Measurements from ENCODE around the gene PHC2.

- TF ChIP-seq CTCF (conservative IDR thresholded peaks at IDR 0.05; ENCODE audit: low read length) (no peak), EZH2phosphoT487 (IDR thresholded peaks at IDR 0.05; ENCODE audit: borderline replicate concordance, low read depth, low read length) (no peak)
Observed at GRCh38 chr1:33312413-33312749, 118.5 kb downstream of the PHC2 start.

Measured in OCI-LY7 (cell line).